Measurements from ENCODE around the gene ENOPH1.
"Not testable (repeated sequence)": the region's sequence is repeated elsewhere in the genome, so short reads cannot be mapped to it uniquely, and the experiment has no call there.

ENOPH1 gene

GRCh38 chr4:82401600-82401999, 28.8 kb upstream of the ENOPH1 start:
- H4K20me1 ChIP-seq (ENCODE audit: low read depth, low read length): no peaks in the 10 kb centered on the region
- H3K27ac ChIP-seq (ENCODE audit: low read depth, low read length): no peak overlapping the region
- no peaks in the 10 kb centered on the region for H3F3A ChIP-seq (ENCODE audit: insufficient read depth)
- H3K4me3 ChIP-seq (ENCODE audit: insufficient read depth, low read length, poor library complexity, severe bottlenecking): no peak overlapping the region
- no peaks in the 10 kb centered on the region for H3K27me3 ChIP-seq (ENCODE audit: low read length)
- H3K79me2 ChIP-seq (ENCODE audit: insufficient read depth, low read length): no peaks in the 10 kb centered on the region
- H3K9ac ChIP-seq (ENCODE audit: low read length): no peak overlapping the region
- no peak overlapping the region for H3K4me2 ChIP-seq (ENCODE audit: low read depth, low read length, poor library complexity, severe bottlenecking)
- H3K9me2 ChIP-seq (replicated peaks; ENCODE audit: insufficient read depth, low read length): no peaks in the 10 kb centered on the region
- no peak for TF ChIP-seq EZH2phosphoT487 (conservative IDR thresholded peaks at IDR 0.05; ENCODE audit: low read length)
- TF ChIP-seq CTCF (IDR thresholded peaks at IDR 0.05; ENCODE audit: insufficient read depth, low read length, poor library complexity, severe bottlenecking): no peak
- H3K9me3 ChIP-seq (ENCODE audit: insufficient read depth, low read length): no peaks in the 10 kb centered on the region
- H3K36me3 ChIP-seq (ENCODE audit: low read length): no peaks in the 10 kb centered on the region
- no peak overlapping the region for H2AFZ ChIP-seq (ENCODE audit: low read depth, low read length, severe bottlenecking)

GRCh38 chr4:82402196-82402775, 28.1 kb upstream of the ENOPH1 start:
- H3K4me3 ChIP-seq (ENCODE audit: insufficient read depth, low read length, poor library complexity, severe bottlenecking): no peak overlapping the region
- H3K4me2 ChIP-seq (ENCODE audit: low read depth, low read length, poor library complexity, severe bottlenecking): no peak overlapping the region
- H3K9me2 ChIP-seq (replicated peaks; ENCODE audit: insufficient read depth, low read length): no peaks in the 10 kb centered on the region
- no peak overlapping the region for H3K9ac ChIP-seq (ENCODE audit: low read length)
- H2AFZ ChIP-seq (ENCODE audit: low read depth, low read length, severe bottlenecking): no peak overlapping the region
- H3K27ac ChIP-seq (ENCODE audit: low read depth, low read length): no peak overlapping the region
- H3F3A ChIP-seq (ENCODE audit: insufficient read depth): no peaks in the 10 kb centered on the region
- no peaks in the 10 kb centered on the region for H4K20me1 ChIP-seq (ENCODE audit: low read depth, low read length)
- no peaks in the 10 kb centered on the region for H3K27me3 ChIP-seq (ENCODE audit: low read length)
- no peaks in the 10 kb centered on the region for H3K9me3 ChIP-seq (ENCODE audit: insufficient read depth, low read length)
- TF ChIP-seq CTCF (IDR thresholded peaks at IDR 0.05; ENCODE audit: insufficient read depth, low read length, poor library complexity, severe bottlenecking): no peak
- TF ChIP-seq EZH2phosphoT487 (conservative IDR thresholded peaks at IDR 0.05; ENCODE audit: low read length): no peak
- no peaks in the 10 kb centered on the region for H3K79me2 ChIP-seq (ENCODE audit: insufficient read depth, low read length)
- H3K36me3 ChIP-seq (ENCODE audit: low read length): no peaks in the 10 kb centered on the region

- Histone ChIP-seq H3F3A (ENCODE audit: insufficient read depth) (no peaks in the 10 kb centered on the region), H3K4me3 (ENCODE audit: insufficient read depth, low read length, poor library complexity, severe bottlenecking) (no peak overlapping the region), H3K27me3 (ENCODE audit: low read length) (no peaks in the 10 kb centered on the region), H3K4me2 (ENCODE audit: low read depth, low read length, poor library complexity, severe bottlenecking) (no peak overlapping the region), H3K9ac (ENCODE audit: low read length) (no peak overlapping the region), H3K9me2 (replicated peaks; ENCODE audit: insufficient read depth, low read length) (no peaks in the 10 kb centered on the region), H3K27ac (ENCODE audit: low read depth, low read length) (no peak overlapping the region), H2AFZ (ENCODE audit: low read depth, low read length, severe bottlenecking) (no peak overlapping the region), H3K36me3 (ENCODE audit: low read length) (no peaks in the 10 kb centered on the region), H3K79me2 (ENCODE audit: insufficient read depth, low read length) (no peaks in the 10 kb centered on the region), H4K20me1 (ENCODE audit: low read depth, low read length) (no peaks in the 10 kb centered on the region), H3K9me3 (ENCODE audit: insufficient read depth, low read length) (no peaks in the 10 kb centered on the region)
- TF ChIP-seq EZH2phosphoT487 (conservative IDR thresholded peaks at IDR 0.05; ENCODE audit: low read length) (no peak), CTCF (IDR thresholded peaks at IDR 0.05; ENCODE audit: insufficient read depth, low read length, poor library complexity, severe bottlenecking) (no peak)
These were observed 26.7 kb upstream of the ENOPH1 start for GRCh38 chr4:82403725-82404124.

- not testable (repeated sequence) for H3K27ac ChIP-seq (ENCODE audit: low read depth, low read length); H3K79me2 ChIP-seq (ENCODE audit: insufficient read depth, low read length); H3K9ac ChIP-seq (ENCODE audit: low read length); H2AFZ ChIP-seq (ENCODE audit: low read depth, low read length, severe bottlenecking); H3F3A ChIP-seq (ENCODE audit: insufficient read depth); H3K36me3 ChIP-seq (ENCODE audit: low read length); H3K9me3 ChIP-seq (ENCODE audit: insufficient read depth, low read length); H4K20me1 ChIP-seq (ENCODE audit: low read depth, low read length); H3K4me3 ChIP-seq (ENCODE audit: insufficient read depth, low read length, poor library complexity, severe bottlenecking); H3K27me3 ChIP-seq (ENCODE audit: low read length); H3K9me2 ChIP-seq (replicated peaks; ENCODE audit: insufficient read depth, low read length); H3K4me2 ChIP-seq (ENCODE audit: low read depth, low read length, poor library complexity, severe bottlenecking)
These were observed 15.3 kb upstream of the ENOPH1 start for GRCh38 chr4:82415061-82415460.

Data from SU-DHL-6 (cell line).